ENCODE results near the gene SMTNL2.

SMTNL2 gene

DNA sequence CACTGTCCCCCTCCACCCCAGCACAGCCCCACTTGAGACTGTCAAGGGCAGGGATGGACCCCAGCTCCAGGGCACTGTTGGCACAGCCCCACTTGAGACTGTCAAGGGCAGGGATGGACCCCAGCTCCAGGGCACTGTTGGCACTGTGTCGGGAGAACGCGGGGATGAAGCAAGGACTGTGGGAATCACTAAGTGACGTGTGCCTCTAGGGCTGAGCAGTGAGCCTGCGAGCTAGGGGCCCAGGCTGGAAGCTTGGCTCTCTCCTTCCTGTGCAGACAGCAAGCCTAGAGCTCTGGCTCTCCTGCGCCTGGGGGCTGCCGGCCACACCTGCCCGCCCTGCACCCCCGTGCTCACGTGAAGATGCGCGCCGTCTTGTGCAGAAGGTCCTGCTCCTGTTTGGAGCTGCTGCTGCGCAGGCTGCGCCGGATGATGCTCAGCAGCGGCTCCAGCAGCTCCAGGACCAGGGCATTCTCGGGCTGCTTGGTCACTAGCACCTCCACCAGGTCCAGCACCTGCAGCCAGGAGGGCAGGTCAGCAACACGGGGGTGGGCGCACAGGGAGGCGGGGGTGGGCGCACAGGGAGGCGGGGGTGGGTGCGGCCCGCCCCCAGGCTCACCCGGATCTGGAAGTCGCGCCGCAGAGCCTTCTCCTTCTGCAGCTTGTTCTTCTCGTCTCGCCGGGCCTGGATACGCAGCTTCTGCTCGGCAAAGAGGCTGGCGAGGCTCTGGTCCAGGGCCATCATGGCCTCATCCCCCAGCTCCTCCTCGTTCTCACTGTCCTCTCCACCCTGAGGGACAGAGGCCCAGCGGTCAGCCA lies 40.0 kb upstream of the SMTNL2 start:
- H3K4me3 ChIP-seq (ENCODE audit: low read depth, low read length), result no peak overlapping the region
- no peak overlapping the region for H3K27ac ChIP-seq
- H3K27me3 ChIP-seq (replicated peaks), result no peaks in the 10 kb centered on the region
- H3K36me3 ChIP-seq (replicated peaks), result peaks cover 72% of the 10 kb centered on the region
- TF ChIP-seq, protein P1, sequence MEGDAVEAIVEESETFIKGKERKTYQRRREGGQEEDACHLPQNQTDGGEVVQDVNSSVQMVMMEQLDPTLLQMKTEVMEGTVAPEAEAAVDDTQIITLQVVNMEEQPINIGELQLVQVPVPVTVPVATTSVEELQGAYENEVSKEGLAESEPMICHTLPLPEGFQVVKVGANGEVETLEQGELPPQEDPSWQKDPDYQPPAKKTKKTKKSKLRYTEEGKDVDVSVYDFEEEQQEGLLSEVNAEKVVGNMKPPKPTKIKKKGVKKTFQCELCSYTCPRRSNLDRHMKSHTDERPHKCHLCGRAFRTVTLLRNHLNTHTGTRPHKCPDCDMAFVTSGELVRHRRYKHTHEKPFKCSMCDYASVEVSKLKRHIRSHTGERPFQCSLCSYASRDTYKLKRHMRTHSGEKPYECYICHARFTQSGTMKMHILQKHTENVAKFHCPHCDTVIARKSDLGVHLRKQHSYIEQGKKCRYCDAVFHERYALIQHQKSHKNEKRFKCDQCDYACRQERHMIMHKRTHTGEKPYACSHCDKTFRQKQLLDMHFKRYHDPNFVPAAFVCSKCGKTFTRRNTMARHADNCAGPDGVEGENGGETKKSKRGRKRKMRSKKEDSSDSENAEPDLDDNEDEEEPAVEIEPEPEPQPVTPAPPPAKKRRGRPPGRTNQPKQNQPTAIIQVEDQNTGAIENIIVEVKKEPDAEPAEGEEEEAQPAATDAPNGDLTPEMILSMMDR (IDR thresholded peaks at IDR 0.05; ENCODE audit: low read depth, low read length, missing control alignments), result no peak
- DNase-seq, result no peak
- in situ Hi-C loops (cut with HindIII; ENCODE audit: low pct_ligation_motif_present, low sequenced_read_pairs), result no loop called here

DNA sequence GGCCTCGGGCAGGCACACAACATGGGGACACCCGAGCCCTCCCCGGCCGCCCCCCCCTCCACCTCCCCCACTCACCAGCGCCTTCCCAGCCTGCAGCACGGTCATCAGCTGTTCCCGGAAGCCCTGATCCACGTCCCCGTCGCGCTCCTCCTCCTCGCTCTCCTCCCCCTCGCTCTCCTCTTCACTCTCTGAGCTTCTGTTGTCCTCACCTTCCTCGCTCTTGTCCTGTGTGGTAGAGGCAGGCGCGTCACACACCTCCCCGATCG lies 39.4 kb upstream of the SMTNL2 start:
- Histone ChIP-seq H3K4me3 (ENCODE audit: low read depth, low read length) (no peak overlapping the region), H3K36me3 (replicated peaks) (peaks cover 69% of the 10 kb centered on the region), H3K27me3 (replicated peaks) (no peaks in the 10 kb centered on the region), H3K27ac (no peak overlapping the region)
- no peak for DNase-seq
- TF ChIP-seq, protein P1 (IDR thresholded peaks at IDR 0.05; ENCODE audit: low read depth, low read length, missing control alignments), result no peak
- in situ Hi-C loops (cut with HindIII; ENCODE audit: low pct_ligation_motif_present, low sequenced_read_pairs), result no loop called here

DNA sequence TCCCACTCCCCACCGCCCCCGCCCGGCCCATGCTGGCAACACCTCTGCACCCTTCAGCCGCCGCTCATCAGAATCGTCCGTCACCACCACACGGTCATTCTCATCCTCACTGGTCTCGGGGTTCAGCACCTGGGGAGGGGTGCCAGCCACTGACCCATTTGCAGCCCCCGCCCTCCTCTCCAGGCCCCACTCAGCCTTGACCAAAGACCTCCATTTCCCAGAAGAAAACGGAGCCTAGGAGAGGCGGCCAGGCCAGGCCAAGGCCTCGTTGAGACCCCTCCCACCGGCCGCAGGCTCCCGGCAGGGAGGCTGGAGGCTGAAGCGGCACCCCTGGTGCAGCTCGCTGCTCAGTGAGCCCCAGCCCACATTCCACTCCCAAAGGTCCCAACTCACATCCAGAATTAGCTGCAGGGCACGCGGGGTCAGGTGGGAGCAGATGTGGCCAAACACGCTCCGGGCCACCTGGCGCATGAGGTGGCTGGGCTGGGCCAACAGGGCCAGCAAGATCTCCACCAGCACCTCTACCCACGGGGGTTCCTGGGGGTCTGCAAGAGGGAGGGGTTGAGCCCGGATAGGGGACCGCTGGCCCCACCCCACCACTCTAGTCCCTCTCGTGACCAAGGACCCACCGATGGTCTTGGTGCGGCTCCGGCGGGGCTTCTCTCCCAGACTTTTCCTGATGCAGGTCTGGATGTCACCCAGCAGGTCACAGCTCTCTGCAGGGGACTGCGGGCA lies 38.9 kb upstream of the SMTNL2 start:
- no peak for DNase-seq
- TF ChIP-seq, protein P1 (IDR thresholded peaks at IDR 0.05; ENCODE audit: low read depth, low read length, missing control alignments), result no peak
- in situ Hi-C loops (cut with HindIII; ENCODE audit: low pct_ligation_motif_present, low sequenced_read_pairs), result no loop called here
- H3K27me3 ChIP-seq (replicated peaks), result no peaks in the 10 kb centered on the region
- no peak overlapping the region for H3K4me3 ChIP-seq (ENCODE audit: low read depth, low read length)
- H3K27ac ChIP-seq, result no peak overlapping the region
- peaks cover 69% of the 10 kb centered on the region for H3K36me3 ChIP-seq (replicated peaks)

- no peak for DNase-seq
- in situ Hi-C loops (cut with HindIII; ENCODE audit: low pct_ligation_motif_present, low sequenced_read_pairs), result no loop called here
- no peak overlapping the region for H3K4me3 ChIP-seq (ENCODE audit: low read depth, low read length)
- TF ChIP-seq, protein P1 (IDR thresholded peaks at IDR 0.05; ENCODE audit: low read depth, low read length, missing control alignments), result no peak
- H3K36me3 ChIP-seq (replicated peaks), result peaks cover 70% of the 10 kb centered on the region
- H3K27ac ChIP-seq, result no peak overlapping the region
- no peaks in the 10 kb centered on the region for H3K27me3 ChIP-seq (replicated peaks)
These were observed 37.0 kb upstream of the SMTNL2 start for GRCh38 chr17:4547118-4547906.

- no peak for DNase-seq
- H3K36me3 ChIP-seq (replicated peaks), result peaks cover 69% of the 10 kb centered on the region
- H3K27me3 ChIP-seq (replicated peaks), result no peaks in the 10 kb centered on the region
- in situ Hi-C loops (cut with HindIII; ENCODE audit: low pct_ligation_motif_present, low sequenced_read_pairs), result no loop called here
- TF ChIP-seq, protein P1 (IDR thresholded peaks at IDR 0.05; ENCODE audit: low read depth, low read length, missing control alignments), result no peak
- no peak overlapping the region for H3K27ac ChIP-seq
- no peak overlapping the region for H3K4me3 ChIP-seq (ENCODE audit: low read depth, low read length)
These were observed 36.3 kb upstream of the SMTNL2 start for GRCh38 chr17:4548061-4548461.
